Measurements from ENCODE around the gene URB1.

- TF ChIP-seq CTCF (IDR thresholded peaks at IDR 0.05; ENCODE audit: extremely low read depth in 1 of 2, insufficient read depth in 1 of 2, low read depth in 1 of 2, low read length in 2 of 2) (no peak), FOS (IDR thresholded peaks at IDR 0.05; ENCODE audit: borderline replicate concordance, insufficient read depth, low read length) (no peak), POLR2A (IDR thresholded peaks at IDR 0.05; ENCODE audit: low read depth, low read length) (no peak), EZH2 (IDR thresholded peaks at IDR 0.05; ENCODE audit: borderline replicate concordance, low read depth, low read length, severe bottlenecking) (no peak)
Measured at GRCh38 chr21:32350211-32350980, 42.4 kb downstream of the URB1 start.

Data from endothelial cell of umbilical vein (primary cell).